GM12878 (cell line): ENCODE measurements around the gene ZNF544. TPM values are rescaled to one million over a fixed set of nuclear protein-coding genes. Genes with fewer than 3 reads are reported as not detected.
A peak's percentile ranks its signal among the peaks of the same experiment; 100 is the strongest.

Experiments
- ATAC-seq: fragments of 200-7000 bp; cut with Tn5 transposase; 3 replicates; pipeline ENCODE4 v1.9.1; 2020; ENCODE audit warnings: mild to moderate bottlenecking, moderate library complexity
- BruUV-seq: library from RNA; stranded (reverse); fragments of 400-500 nt; replicated peaks from 2 replicates; lab custom pipeline; 2021; lab: Mats Ljungman, UMichigan
- CTCF ChIA-PET: fragments of 300-600 bp; sonication (Branson Sonifier 250); formaldehyde crosslinking; extraction: SDS; loops from one replicate; lab custom pipeline; 2021; ENCODE audit warnings: inconsistent platforms; lab: Yijun Ruan, JAX
- POLR2A ChIA-PET: fragments of 350-600 bp; formaldehyde crosslinking; extraction: SDS; loops from one replicate; lab custom pipeline; 2021; ENCODE audit warnings: inconsistent platforms; lab: Charles Lee
- RAD21 ChIA-PET: fragments of 300-600 bp; sonication (Branson Sonifier 250); formaldehyde crosslinking; loops from one replicate; lab custom pipeline; 2023; ENCODE audit warnings: antibody characterized with exemption; ENCODE audit not compliant: unreplicated experiment; lab: Charles Lee
- SMC1A ChIA-PET: fragments of 300-600 bp; sonication (Branson Sonifier 250); formaldehyde crosslinking; loops from one replicate; lab custom pipeline; 2023; ENCODE audit not compliant: unreplicated experiment, uncharacterized antibody; lab: Charles Lee
- DNase-seq: peaks from one replicate; pipeline ENCODE4 v3.0.0-alpha.2; 2011; ENCODE audit warnings: low read depth, low spot score
- FAIRE-seq: peaks from 3 replicates; lab custom pipeline; 2011; peaks lifted over from hg19 to GRCh38; lab: Jason Lieb, UNC
- H2AFZ ChIP-seq: 2 replicates; pipeline ENCODE4 v1.6.0; 2011; ENCODE audit warnings: low read depth, low read length, control low read depth; ENCODE audit not compliant: control insufficient read depth
- H3K27ac ChIP-seq: 2 replicates; pipeline ENCODE4 v1.5.1; 2011; ENCODE audit warnings: control low read depth; ENCODE audit not compliant: control insufficient read depth, insufficient read depth
- H3K27me3 ChIP-seq, 2 experiments: replicated peaks in 1 of 2; 2 replicates each; pipeline versions ENCODE4 v1.6.0 to v1.6.1; 2011; ENCODE audit warnings: low read length in 1 of 2; ENCODE audit not compliant: control insufficient read depth in 2 of 2, insufficient read depth in 2 of 2
- H3K36me3 ChIP-seq, 2 experiments: 2 replicates each; pipeline ENCODE4 v1.5.1; 2011; ENCODE audit warnings: low read length in 1 of 2; ENCODE audit not compliant: control insufficient read depth in 2 of 2, insufficient read depth in 2 of 2
- H3K4me1 ChIP-seq: 2 replicates; pipeline ENCODE4 v1.6.1; 2011; ENCODE audit warnings: mild to moderate bottlenecking, low read length, moderate library complexity, mixed read lengths; ENCODE audit not compliant: control insufficient read depth, insufficient read depth
- H3K4me2 ChIP-seq: 2 replicates; pipeline ENCODE4 v1.6.0; 2011; ENCODE audit warnings: control low read depth; ENCODE audit not compliant: control insufficient read depth, insufficient read depth
- H3K4me3 ChIP-seq: fragments of 200-600 bp; sonication (generic); 2 replicates; pipeline ENCODE4 v1.5.1; 2016
- H3K79me2 ChIP-seq: 2 replicates; pipeline ENCODE4 v1.6.0; 2011; ENCODE audit warnings: low read length; ENCODE audit not compliant: control insufficient read depth, insufficient read depth
- H3K9ac ChIP-seq: 2 replicates; pipeline ENCODE4 v1.8.0; 2011; ENCODE audit warnings: low read length, control low read depth, mixed read lengths; ENCODE audit not compliant: control insufficient read depth, insufficient read depth
- H3K9me3 ChIP-seq: replicated peaks from 3 replicates; pipeline ENCODE4 v1.5.1; 2011; ENCODE audit warnings: mild to moderate bottlenecking, low read length; ENCODE audit not compliant: control insufficient read depth, insufficient read depth
- H4K20me1 ChIP-seq: 2 replicates; pipeline ENCODE4 v1.6.0; 2011; ENCODE audit not compliant: control insufficient read depth, insufficient read depth
- BCLAF1 ChIP-seq: fragments of 450-650 bp; IDR thresholded peaks from 2 replicates; pipeline ENCODE4 v1.6.1; 2017; ENCODE audit warnings: antibody characterized with exemption, mild to moderate bottlenecking, moderate library complexity
- HDGF ChIP-seq: fragments of 450-650 bp; IDR thresholded peaks from 2 replicates; pipeline ENCODE4 v1.6.1; 2016; ENCODE audit warnings: antibody characterized with exemption
- MLLT1 ChIP-seq: fragments of 450-650 bp; IDR thresholded peaks from 2 replicates; pipeline ENCODE4 v1.6.1; 2016; ENCODE audit warnings: mild to moderate bottlenecking
- ZBTB40 ChIP-seq: fragments of 450-650 bp; IDR thresholded peaks from 2 replicates; pipeline ENCODE4 v1.6.1; 2016; ENCODE audit warnings: mild to moderate bottlenecking, moderate library complexity, borderline replicate concordance
- WGBS: methylation state at CpG from one replicate; pipeline ENCODE4 v1.1.6; 2016; ENCODE audit warnings: low lambda C conversion rate; ENCODE audit not compliant: insufficient replicate concordance, insufficient coverage; ENCODE audit errors: missing lambda C conversion rate; 5-methylcytosine and 5-hydroxymethylcytosine counted together
- in situ Hi-C: fragments of 300-500 bp; cut with MboI; formaldehyde crosslinking; loops from 9 replicates; pipeline ENCODE4 v1.14.3; 2018; ENCODE audit warnings: mixed read lengths
- intact Hi-C: fragments of 100-400 bp; cut with micrococcal nuclease; formaldehyde crosslinking; loops from one replicate; pipeline ENCODE4 v1.14.2; 2022; ENCODE audit not compliant: unreplicated experiment
- polyA plus RNA-seq, 11 experiments: library from polyadenylated mRNA; depleted of rRNA in 4 of 11; unstranded in 6 of 11; stranded (reverse) in 5 of 11; fragments of >200 nt; fragmentation: Nextera tagmentation in 4 of 11; fragmentation: Illumina TruSeq in 1 of 11; extraction: Ambion mirVana in 4 of 11; extraction: Trizol in 1 of 11; gene quantifications; 1 replicate in 1 of 11; 2 replicates in 10 of 11; pipeline versions ENCODE4 v1.2.1 to v1.2.3, GENCODE V29; 2011 to 2016; ENCODE audit warnings: inconsistent platforms in 2 of 11, missing spikeins in 2 of 11, low read depth in 1 of 11
- total RNA-seq, 4 experiments: library from RNA; depleted of rRNA in 3 of 4; stranded (reverse); fragments of >200 nt in 3 of 4; fragmentation: Illumina TruSeq in 1 of 4; extraction: Trizol in 1 of 4; gene quantifications; 2 replicates each; pipeline versions ENCODE4 v1.2.1 to v1.2.3, GENCODE V29; 2013 to 2021

Gene ZNF544
- total and polyA plus RNA-seq, 10 of the 15 experiments (the other 5 are each of a cell fraction or from before 2014, with no cell fraction given): 27.3 to 70.1 (median 42.6) TPM

- FAIRE-seq (no peak), DNase-seq (no peak), ATAC-seq (no peak; the same call in 2 of the 3 replicates)
- ChIA-PET SMC1A (no interaction called here), RAD21 (interaction anchor here (1.0 kb wide), 1 partner anchor 336 kb away, joined by 3 read pairs; the partner anchor contains the start of gene ZBTB45), CTCF (interaction anchor here (0.9 to 1.4 kb wide), 2 partner anchors 13 to 179 kb away, joined by 3 to 4 read pairs; partner anchors contain the start of gene ZNF497), POLR2A (interaction anchor here (0.6 to 1.2 kb wide), 3 partner anchors 9 to 182 kb away, joined by 3 to 4 read pairs (median 3); no protein-coding TSS in a partner anchor)
- peak overlapping the region; percentile 67 for H3K4me3 ChIP-seq
- peak overlapping the region; percentile 98 for H3K27ac ChIP-seq
- H2AFZ ChIP-seq: peak overlapping the region; percentile 91
- no peaks in the 10 kb centered on the region for H4K20me1 ChIP-seq
- peaks cover 8% of the 10 kb centered on the region for H3K79me2 ChIP-seq
- BruUV-seq: TSS peak; percentile 82
- H3K9ac ChIP-seq: peak overlapping the region; percentile 91
- in situ Hi-C loops: no loop called here
- H3K4me1 ChIP-seq: peaks cover 10% of the 10 kb centered on the region
- peaks cover 0 to 11% of the 10 kb centered on the region in 2 experiments; a peak in 1 of 4 replicates for H3K36me3 ChIP-seq
- intact Hi-C loops: no loop called here
- H3K27me3 ChIP-seq: no peaks in the 10 kb centered on the region
- peaks cover 45% of the 10 kb centered on the region for H3K9me3 ChIP-seq
- no peak for TF ChIP-seq BCLAF1
- peak; percentile 85; the same call in 1 of the 2 replicates for TF ChIP-seq MLLT1
- TF ChIP-seq ZBTB40: peak; percentile 41; the same call in 1 of the 2 replicates
- TF ChIP-seq HDGF: no peak
- WGBS: 70% methylated on average over 13 of the region's 13 CpGs
- peak overlapping the region; percentile 91 for H3K4me2 ChIP-seq
Observed at GRCh38 chr19:58183817-58184215, 44.9 kb upstream of the ZNF544 start.
